GM19372 (cell line): ENCODE data around the gene CDC14B.

ENCODE experiments used
- ATAC-seq: cut with Tn5 transposase; IDR thresholded peaks from one replicate; pipeline ENCODE4 v1.9.1; 2021; ENCODE audit warnings: mild to moderate bottlenecking, low read depth, moderate library complexity; ENCODE audit not compliant: unreplicated experiment

The CDC14B gene

GRCh38 chr9:96489482-96489979 lies 130.1 kb downstream of the CDC14B start:
- no peak for ATAC-seq

- ATAC-seq, result no peak
These were observed 131.7 kb downstream of the CDC14B start for GRCh38 chr9:96487949-96488348.

GRCh38 chr9:96487029-96487396 lies 132.6 kb downstream of the CDC14B start:
- no peak for ATAC-seq

- no peak for ATAC-seq
These were observed 133.1 kb downstream of the CDC14B start for GRCh38 chr9:96486386-96487028.

- ATAC-seq, result no peak
These were observed 134.4 kb downstream of the CDC14B start for GRCh38 chr9:96485280-96485679.

- peak; percentile 91 for ATAC-seq
These were observed 135.1 kb downstream of the CDC14B start for GRCh38 chr9:96484521-96484931.

- no peak for ATAC-seq
These were observed 135.8 kb downstream of the CDC14B start for GRCh38 chr9:96483733-96484390.

DNA sequence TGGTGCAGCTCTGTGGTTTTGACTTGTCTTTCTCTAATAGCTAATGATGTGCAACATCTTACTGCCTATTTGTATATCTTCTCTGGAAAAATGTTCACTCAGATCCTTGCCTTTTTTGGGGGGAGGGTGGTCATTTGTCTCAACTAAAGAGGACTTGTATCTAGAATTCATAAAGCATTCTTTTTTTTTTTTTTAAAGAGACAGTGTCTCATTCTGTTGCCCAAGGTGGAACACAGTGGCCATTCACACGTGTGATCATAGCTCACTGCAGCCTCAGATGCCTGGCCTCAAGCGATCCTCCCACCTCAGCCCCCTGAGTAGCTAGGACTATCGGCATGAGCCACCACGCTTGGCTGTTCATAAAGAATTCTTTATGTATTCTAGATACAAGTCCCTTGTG lies 136.4 kb downstream of the CDC14B start:
- no peak for ATAC-seq

GRCh38 chr9:96482476-96482875 lies 137.2 kb downstream of the CDC14B start:
- ATAC-seq, result no peak

GRCh38 chr9:96480736-96481135 lies 138.9 kb downstream of the CDC14B start:
- no peak for ATAC-seq

DNA sequence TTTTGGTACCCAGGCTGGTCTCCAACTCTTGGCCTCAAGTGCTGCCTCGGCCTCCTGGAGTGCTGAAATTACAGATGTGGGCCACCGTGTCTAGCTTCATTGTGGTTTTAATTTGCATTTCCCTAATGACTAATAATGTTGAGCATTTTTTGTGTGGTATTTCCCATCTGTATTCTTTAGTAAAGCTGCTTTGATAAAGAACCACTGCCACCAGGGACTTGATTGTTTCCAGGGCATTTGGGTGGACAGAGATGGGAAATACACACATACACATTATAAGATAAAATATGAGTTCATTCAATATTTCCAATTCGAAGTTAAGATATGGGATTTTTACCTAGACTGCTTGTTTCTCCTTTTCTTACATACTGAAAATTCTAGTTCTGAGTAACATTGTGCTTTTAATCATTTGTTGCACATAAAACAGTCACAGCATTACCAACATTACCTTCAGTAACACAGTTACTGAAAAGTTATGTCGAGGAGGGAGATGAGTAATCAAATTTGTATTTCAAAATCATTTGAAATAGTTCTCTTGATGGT lies 140.7 kb downstream of the CDC14B start:
- no peak for ATAC-seq

DNA sequence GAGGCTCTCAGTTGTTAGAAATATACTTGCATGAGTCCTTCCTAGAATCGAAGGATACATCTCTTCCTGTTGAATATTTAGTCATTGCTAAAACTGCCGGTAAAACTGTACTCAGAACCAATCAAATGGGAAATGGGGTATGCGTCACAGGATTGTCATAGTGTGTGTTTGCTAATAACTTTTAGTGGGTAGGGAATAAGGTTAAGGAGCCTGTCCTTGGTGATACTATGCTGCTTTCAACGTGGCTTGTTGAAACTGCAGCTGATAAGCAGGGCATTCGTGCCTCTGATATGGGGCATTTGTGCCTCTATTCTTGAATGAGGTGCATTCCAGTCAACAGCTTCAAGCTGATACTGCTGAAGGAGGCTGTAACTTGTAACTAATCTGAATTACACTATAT lies 143.1 kb downstream of the CDC14B start:
- ATAC-seq, result no peak

GRCh38 chr9:96476013-96476412 lies 143.6 kb downstream of the CDC14B start:
- no peak for ATAC-seq

- no peak for ATAC-seq
These were observed 151.9 kb downstream of the CDC14B start for GRCh38 chr9:96467784-96468183.

DNA sequence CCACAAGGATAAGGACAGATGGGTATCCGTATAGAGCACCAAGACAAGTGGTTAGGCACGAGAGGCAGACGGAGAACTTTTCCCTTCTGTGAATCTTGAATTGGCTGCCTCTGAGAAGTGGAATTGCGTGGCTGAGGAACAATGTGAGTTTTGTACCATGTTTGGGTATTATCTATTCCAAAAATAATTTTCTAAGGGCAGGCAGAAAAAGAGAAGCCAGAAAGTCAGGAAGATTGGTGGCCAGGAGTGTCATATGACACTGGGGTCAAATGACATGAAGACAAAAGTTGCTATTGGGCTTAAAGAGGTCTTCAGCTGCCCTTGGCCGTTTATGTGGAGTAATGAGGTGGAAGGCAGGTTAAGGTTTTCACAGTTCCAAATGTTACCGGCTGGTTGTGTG lies 155.2 kb downstream of the CDC14B start:
- no peak for ATAC-seq

GRCh38 chr9:96462541-96462940 lies 157.1 kb downstream of the CDC14B start:
- ATAC-seq, result no peak

- no peak for ATAC-seq
These were observed 158.3 kb downstream of the CDC14B start for GRCh38 chr9:96461336-96461735.

DNA sequence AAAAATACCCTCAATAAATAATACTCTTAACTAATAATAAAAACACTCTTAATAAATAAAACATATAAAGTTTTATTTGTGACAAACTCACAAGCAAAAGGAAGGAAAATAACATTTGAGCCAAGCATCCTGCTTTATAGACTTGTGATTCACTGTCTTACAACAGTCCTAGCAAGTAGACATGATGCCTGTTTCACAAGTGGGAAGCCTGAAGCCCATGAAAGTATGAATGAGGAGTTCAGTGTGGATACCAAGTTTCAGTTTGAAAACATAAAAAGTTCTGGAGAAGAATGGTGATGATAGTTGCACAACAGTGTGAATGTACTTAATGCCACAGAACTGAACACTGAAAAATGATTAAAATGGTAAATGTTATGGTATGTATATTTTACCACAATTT lies 158.8 kb downstream of the CDC14B start:
- ATAC-seq, result no peak

- ATAC-seq, result no peak
These were observed 159.2 kb downstream of the CDC14B start for GRCh38 chr9:96460470-96460869.

DNA sequence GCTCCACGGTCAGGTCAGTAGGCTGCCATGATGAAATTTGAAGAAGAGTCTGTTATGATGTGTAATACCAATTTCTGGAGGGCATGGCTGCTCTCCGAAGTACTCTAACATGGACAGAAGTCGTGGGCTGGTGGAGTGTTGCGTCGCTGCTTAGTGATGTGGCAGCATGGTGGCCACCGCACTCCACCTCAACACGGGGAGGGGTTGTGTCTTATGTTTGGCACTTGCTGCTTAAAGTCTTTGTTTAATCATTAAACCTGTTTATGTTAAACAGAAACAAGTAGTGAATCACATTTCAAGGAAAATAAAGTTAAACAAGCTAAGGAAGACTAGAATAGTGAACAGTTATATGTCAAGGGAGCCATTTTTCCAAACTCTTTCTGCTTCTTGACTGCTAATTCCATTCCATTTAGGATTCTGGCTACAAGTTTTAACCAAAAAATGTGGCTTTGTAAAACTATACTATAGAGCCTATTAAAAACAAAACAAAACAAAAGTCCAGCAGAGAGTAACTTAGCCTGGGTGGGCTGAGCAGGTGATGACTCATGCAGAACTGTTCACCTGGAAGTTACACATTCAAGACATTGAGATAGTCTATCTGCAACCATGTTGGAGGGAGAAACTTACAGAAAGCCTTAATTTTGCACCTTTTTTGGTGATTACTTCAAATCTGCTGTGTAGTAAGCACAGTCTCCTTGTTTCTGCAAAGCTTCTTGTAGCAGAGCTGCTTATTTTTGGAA lies 160.2 kb downstream of the CDC14B start:
- ATAC-seq, result no peak

DNA sequence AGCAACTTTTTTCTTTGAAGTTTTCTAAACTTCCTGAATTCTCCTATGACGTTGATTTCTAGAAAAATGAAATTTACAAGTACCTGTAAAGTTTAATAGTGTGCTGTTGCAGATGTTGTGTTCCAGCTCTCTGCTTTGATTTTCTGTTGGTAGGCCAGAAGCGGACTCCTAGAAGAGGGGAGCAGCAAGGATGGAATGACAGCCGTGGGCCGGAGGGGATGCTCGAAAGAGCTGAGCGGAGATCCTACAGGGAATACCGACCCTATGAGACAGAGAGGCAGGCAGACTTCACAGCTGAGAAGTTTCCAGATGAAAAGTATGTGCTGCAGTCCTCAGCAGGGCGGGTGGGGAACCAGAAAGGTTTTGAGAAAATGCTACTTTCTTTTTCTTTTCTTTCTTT lies 161.4 kb downstream of the CDC14B start:
- no peak for ATAC-seq
